Activated naive CD4-positive, alpha-beta T cell treated with anti-CD3 and anti-CD28 coated beads, Interleukin-2, amount 10 ng/mL, durations not matched to agents 7 days and 5 days (primary cell): ENCODE results near the gene ADK.

Experiments used
- CTCF ChIA-PET: fragments of 350-600 bp; sonication (Branson Sonifier 250); formaldehyde crosslinking; loops from one replicate; lab custom pipeline; 2021; ENCODE audit warnings: antibody characterized with exemption; lab: Charles Lee
- DNase-seq: peaks from one replicate; pipeline ENCODE4 v3.0.0-alpha.2; 2020
- H3K27ac Mint-ChIP-seq: one replicate; pipeline ENCODE4 v1.8.0; 2021; ENCODE audit warnings: mild to moderate bottlenecking, moderate library complexity, mixed read lengths
- H3K27me3 Mint-ChIP-seq: one replicate; pipeline ENCODE4 v1.8.0; 2021; ENCODE audit warnings: mild to moderate bottlenecking, mixed read lengths
- H3K36me3 Mint-ChIP-seq: one replicate; pipeline ENCODE4 v1.8.0; 2021; ENCODE audit warnings: mixed read lengths
- H3K4me1 Mint-ChIP-seq: one replicate; pipeline ENCODE4 v1.8.0; 2021; ENCODE audit warnings: mixed read lengths
- H3K4me3 Mint-ChIP-seq: one replicate; pipeline ENCODE4 v1.8.0; 2021; ENCODE audit warnings: mild to moderate bottlenecking, moderate library complexity, mixed read lengths
- H3K9me3 Mint-ChIP-seq: one replicate; pipeline ENCODE4 v1.8.0; 2021; ENCODE audit warnings: mixed read lengths

The ADK gene

GRCh38 chr10:74150990-74151878 is at the start of gene ADK:
Gene ADK, plus strand, starts transcription at chr10:74151221. Its CDS starts 58 bp downstream, at chr10:74151279.
- no peaks in the 10 kb centered on the region for H3K27me3 Mint-ChIP-seq
- H3K4me3 Mint-ChIP-seq = no peak within 1 kb of the TSS
- peaks cover 31% of the 10 kb centered on the region for H3K4me1 Mint-ChIP-seq
- CTCF ChIA-PET = interaction anchor here (1.0 to 2.2 kb wide), 4 partner anchors 25 to 93 kb away, joined by 3 to 11 read pairs (median 4); no protein-coding TSS in a partner anchor
- peaks cover 7% of the 10 kb centered on the region for H3K36me3 Mint-ChIP-seq
- DNase-seq = peak; percentile 100
- H3K27ac Mint-ChIP-seq = no peak within 1 kb of the TSS
- H3K9me3 Mint-ChIP-seq = no peaks in the 10 kb centered on the region

- no peak for DNase-seq
- peaks cover 6% of the 10 kb centered on the region for H3K4me1 Mint-ChIP-seq
- H3K27ac Mint-ChIP-seq = no peak overlapping the region
- no peaks in the 10 kb centered on the region for H3K27me3 Mint-ChIP-seq
- peaks cover 50% of the 10 kb centered on the region for H3K36me3 Mint-ChIP-seq
- no peaks in the 10 kb centered on the region for H3K9me3 Mint-ChIP-seq
- no peak overlapping the region for H3K4me3 Mint-ChIP-seq
- CTCF ChIA-PET = interaction anchor here (0.6 to 3.2 kb wide), 21 partner anchors 8 to 224 kb away, joined by 3 to 33 read pairs (median 4); no protein-coding TSS in a partner anchor
Observed at GRCh38 chr10:74103560-74104258, 47.3 kb upstream of the ADK start.

GRCh38 chr10:74104480-74104879 is 46.5 kb upstream of the ADK start:
- H3K36me3 Mint-ChIP-seq = peaks cover 50% of the 10 kb centered on the region
- no peaks in the 10 kb centered on the region for H3K4me1 Mint-ChIP-seq
- H3K9me3 Mint-ChIP-seq = no peaks in the 10 kb centered on the region
- no peak overlapping the region for H3K4me3 Mint-ChIP-seq
- no peaks in the 10 kb centered on the region for H3K27me3 Mint-ChIP-seq
- no peak for DNase-seq
- H3K27ac Mint-ChIP-seq = no peak overlapping the region
- CTCF ChIA-PET = interaction anchor here (1.3 to 3.2 kb wide), 6 partner anchors 9 to 218 kb away, joined by 3 to 33 read pairs (median 6); no protein-coding TSS in a partner anchor

GRCh38 chr10:74104996-74105395 is 46.0 kb upstream of the ADK start:
- Mint-ChIP-seq H3K4me1 (no peaks in the 10 kb centered on the region), H3K36me3 (peaks cover 52% of the 10 kb centered on the region), H3K4me3 (no peak overlapping the region), H3K9me3 (no peaks in the 10 kb centered on the region), H3K27me3 (no peaks in the 10 kb centered on the region), H3K27ac (no peak overlapping the region)
- CTCF ChIA-PET = interaction anchor here (1.1 to 3.2 kb wide), 5 partner anchors 11 to 219 kb away, joined by 3 to 33 read pairs (median 7); no protein-coding TSS in a partner anchor
- DNase-seq = no peak

GRCh38 chr10:74107391-74107790 is 43.6 kb upstream of the ADK start:
- Mint-ChIP-seq H3K27me3 (no peaks in the 10 kb centered on the region), H3K4me1 (no peaks in the 10 kb centered on the region), H3K9me3 (no peaks in the 10 kb centered on the region), H3K27ac (no peak overlapping the region), H3K36me3 (peaks cover 72% of the 10 kb centered on the region), H3K4me3 (no peak overlapping the region)
- CTCF ChIA-PET = interaction anchor here (0.6 to 1.8 kb wide), 6 partner anchors 9 to 221 kb away, joined by 3 to 5 read pairs (median 3); no protein-coding TSS in a partner anchor
- no peak for DNase-seq

DNA sequence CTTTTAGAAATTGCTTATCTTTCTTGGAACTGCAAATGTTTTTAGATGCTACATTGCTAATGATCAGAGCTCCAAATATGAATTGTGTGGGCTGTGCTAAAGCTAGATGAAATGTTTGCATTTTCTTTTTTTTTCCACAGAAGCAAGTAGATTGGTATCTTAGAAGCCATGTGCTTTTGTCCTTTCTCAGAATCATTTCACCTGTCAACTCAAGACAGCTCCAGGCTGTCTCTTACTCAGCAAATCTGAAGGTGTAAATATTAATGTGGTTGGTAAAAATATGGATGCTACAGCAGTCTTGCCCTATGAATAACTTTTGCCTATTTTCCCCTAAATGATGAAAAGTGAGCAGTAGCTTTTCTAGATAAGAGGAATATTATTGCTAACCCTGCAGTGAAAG is 41.6 kb upstream of the ADK start:
- CTCF ChIA-PET = interaction anchor here (1.0 to 1.6 kb wide), 3 partner anchors 13 to 110 kb away, joined by 3 to 8 read pairs (median 3); no protein-coding TSS in a partner anchor
- H3K36me3 Mint-ChIP-seq = peaks cover 76% of the 10 kb centered on the region
- no peak for DNase-seq
- no peaks in the 10 kb centered on the region for H3K27me3 Mint-ChIP-seq
- no peak overlapping the region for H3K4me3 Mint-ChIP-seq
- H3K27ac Mint-ChIP-seq = no peak overlapping the region
- H3K9me3 Mint-ChIP-seq = no peaks in the 10 kb centered on the region
- no peaks in the 10 kb centered on the region for H3K4me1 Mint-ChIP-seq

GRCh38 chr10:74110120-74110519 is 40.9 kb upstream of the ADK start:
- Mint-ChIP-seq H3K27me3 (no peaks in the 10 kb centered on the region), H3K4me1 (no peaks in the 10 kb centered on the region), H3K27ac (no peak overlapping the region), H3K36me3 (peaks cover 76% of the 10 kb centered on the region), H3K4me3 (no peak overlapping the region), H3K9me3 (no peaks in the 10 kb centered on the region)
- no peak for DNase-seq
- CTCF ChIA-PET = interaction anchor here (1.0 to 1.6 kb wide), 4 partner anchors 10 to 110 kb away, joined by 3 to 8 read pairs (median 3); no protein-coding TSS in a partner anchor

DNA sequence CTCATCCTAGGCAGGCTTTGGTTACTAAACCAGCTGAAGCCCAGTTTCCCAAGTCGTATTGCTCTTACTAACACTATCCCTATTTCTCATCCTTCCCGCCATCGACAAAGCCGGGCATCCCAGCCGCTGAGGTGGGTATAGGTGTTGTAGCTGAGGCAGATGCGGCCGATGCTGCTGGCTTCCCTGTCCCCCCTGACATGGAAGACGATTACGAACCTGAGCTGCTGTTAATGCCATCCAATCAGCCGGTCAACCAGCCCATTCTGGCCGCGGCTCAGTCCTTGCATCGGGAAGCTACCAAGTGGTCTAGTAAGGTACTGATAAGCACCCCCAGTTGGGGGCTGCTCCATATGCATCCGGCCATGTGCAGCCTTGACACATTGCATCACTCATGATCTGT is 39.2 kb upstream of the ADK start:
- Mint-ChIP-seq H3K4me1 (no peaks in the 10 kb centered on the region), H3K27ac (no peak overlapping the region), H3K4me3 (no peak overlapping the region), H3K27me3 (no peaks in the 10 kb centered on the region), H3K36me3 (peaks cover 79% of the 10 kb centered on the region), H3K9me3 (no peaks in the 10 kb centered on the region)
- CTCF ChIA-PET = interaction anchor here (1.2 kb wide), 1 partner anchor 8 kb away, joined by 3 read pairs; no protein-coding TSS in a partner anchor
- DNase-seq = no peak

DNA sequence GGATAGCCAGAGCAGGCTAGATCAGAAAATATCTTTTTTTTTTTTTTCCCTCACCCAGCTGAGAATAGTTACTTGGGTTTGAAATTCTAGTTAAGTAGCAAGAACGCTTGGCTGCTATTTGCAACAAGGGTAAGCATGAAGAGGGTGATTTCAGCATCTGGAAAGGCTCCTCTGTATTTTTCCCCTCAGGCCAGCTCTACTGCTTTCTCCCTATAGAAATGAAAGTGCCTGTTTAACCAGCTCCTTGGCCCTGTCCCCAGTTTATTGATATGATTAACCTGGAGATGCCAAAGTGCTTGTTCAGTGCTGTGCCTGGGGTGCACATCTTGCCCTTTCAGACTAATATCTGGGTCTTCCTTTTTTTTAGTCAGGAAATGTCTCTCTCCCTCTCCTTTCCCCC is 37.5 kb upstream of the ADK start:
- Mint-ChIP-seq H3K9me3 (no peaks in the 10 kb centered on the region), H3K36me3 (peaks cover 85% of the 10 kb centered on the region), H3K27me3 (no peaks in the 10 kb centered on the region), H3K4me1 (no peaks in the 10 kb centered on the region), H3K4me3 (no peak overlapping the region), H3K27ac (no peak overlapping the region)
- no peak for DNase-seq
- CTCF ChIA-PET = interaction anchor here (0.7 to 1.6 kb wide), 3 partner anchors 10 to 234 kb away, joined by 3 to 4 read pairs (median 3); no protein-coding TSS in a partner anchor

DNA sequence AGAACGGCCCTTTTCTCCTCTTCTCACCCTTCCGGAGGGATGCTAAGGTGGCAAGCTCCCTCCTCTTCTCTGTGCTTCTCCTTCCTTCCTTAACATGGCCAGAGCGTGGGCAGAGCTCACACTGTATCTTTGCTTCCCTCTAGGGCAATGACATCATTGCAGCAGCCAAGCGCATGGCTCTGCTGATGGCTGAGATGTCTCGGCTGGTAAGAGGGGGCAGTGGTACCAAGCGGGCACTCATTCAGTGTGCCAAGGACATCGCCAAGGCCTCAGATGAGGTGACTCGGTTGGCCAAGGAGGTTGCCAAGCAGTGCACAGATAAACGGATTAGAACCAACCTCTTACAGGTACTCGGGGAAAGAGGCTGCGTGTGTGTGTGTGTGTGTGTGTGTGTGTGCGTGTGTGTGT is 37.0 kb upstream of the ADK start:
- Mint-ChIP-seq H3K27ac (no peak overlapping the region), H3K4me1 (no peaks in the 10 kb centered on the region), H3K27me3 (no peaks in the 10 kb centered on the region), H3K9me3 (no peaks in the 10 kb centered on the region), H3K4me3 (no peak overlapping the region), H3K36me3 (peaks cover 86% of the 10 kb centered on the region)
- CTCF ChIA-PET = interaction anchor here (0.7 to 1.1 kb wide), 3 partner anchors 8 to 12 kb away, joined by 3 read pairs; no protein-coding TSS in a partner anchor
- no peak for DNase-seq

GRCh38 chr10:74117738-74118137 is 33.3 kb upstream of the ADK start:
- H3K27me3 Mint-ChIP-seq = no peaks in the 10 kb centered on the region
- DNase-seq = no peak
- peaks cover 77% of the 10 kb centered on the region for H3K36me3 Mint-ChIP-seq
- H3K4me1 Mint-ChIP-seq = no peaks in the 10 kb centered on the region
- no peak overlapping the region for H3K27ac Mint-ChIP-seq
- CTCF ChIA-PET = no interaction called here
- no peaks in the 10 kb centered on the region for H3K9me3 Mint-ChIP-seq
- no peak overlapping the region for H3K4me3 Mint-ChIP-seq

- CTCF ChIA-PET = no interaction called here
- DNase-seq = no peak
- H3K27ac Mint-ChIP-seq = no peak overlapping the region
- H3K4me1 Mint-ChIP-seq = no peaks in the 10 kb centered on the region
- peaks cover 75% of the 10 kb centered on the region for H3K36me3 Mint-ChIP-seq
- no peaks in the 10 kb centered on the region for H3K27me3 Mint-ChIP-seq
- no peaks in the 10 kb centered on the region for H3K9me3 Mint-ChIP-seq
- no peak overlapping the region for H3K4me3 Mint-ChIP-seq
Observed at GRCh38 chr10:74118804-74119203, 32.2 kb upstream of the ADK start.

DNA sequence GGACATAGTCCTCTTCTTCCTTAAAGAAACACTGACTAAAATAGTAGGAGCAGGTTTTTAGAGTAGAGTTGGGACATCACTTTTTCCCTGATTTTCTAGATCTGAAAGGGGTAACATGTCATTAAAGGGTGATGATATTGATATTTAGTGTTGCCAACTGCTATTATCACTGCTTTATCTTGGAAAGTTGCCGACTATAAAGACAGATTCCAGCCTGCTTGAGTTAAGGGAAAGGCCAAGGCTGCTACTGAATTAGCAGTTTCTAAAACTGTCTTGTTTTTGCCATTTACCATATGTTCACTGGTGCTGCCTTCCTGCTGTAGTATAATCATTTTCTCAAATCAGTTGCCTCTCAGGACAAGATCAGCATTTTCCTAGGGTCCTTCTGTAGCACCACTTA is 30.1 kb upstream of the ADK start:
- no peak for DNase-seq
- H3K4me1 Mint-ChIP-seq = no peaks in the 10 kb centered on the region
- peaks cover 73% of the 10 kb centered on the region for H3K36me3 Mint-ChIP-seq
- H3K4me3 Mint-ChIP-seq = no peak overlapping the region
- no peaks in the 10 kb centered on the region for H3K27me3 Mint-ChIP-seq
- CTCF ChIA-PET = interaction anchor here (1.3 kb wide), 1 partner anchor 13 kb away, joined by 4 read pairs; no protein-coding TSS in a partner anchor
- H3K9me3 Mint-ChIP-seq = no peaks in the 10 kb centered on the region
- no peak overlapping the region for H3K27ac Mint-ChIP-seq

DNA sequence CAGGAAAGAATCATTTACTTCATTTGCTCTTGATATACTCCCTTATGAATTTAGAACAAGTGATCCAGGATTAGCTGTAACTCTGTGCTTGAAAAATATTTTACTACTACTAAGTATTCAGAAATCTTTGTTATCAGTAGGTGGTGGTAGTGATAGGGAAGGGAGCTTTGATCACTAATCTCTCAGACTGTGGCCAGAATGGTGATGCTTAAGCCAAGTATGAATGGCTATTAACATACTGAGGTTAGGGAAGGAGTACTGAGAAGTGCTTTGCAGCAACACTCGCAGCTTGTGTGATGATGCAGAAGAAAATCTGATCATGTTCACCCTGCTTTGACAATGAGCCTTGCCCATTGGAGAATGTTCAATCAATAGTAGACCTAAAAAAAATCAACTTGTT is 29.7 kb upstream of the ADK start:
- peaks cover 73% of the 10 kb centered on the region for H3K36me3 Mint-ChIP-seq
- no peak for DNase-seq
- H3K27me3 Mint-ChIP-seq = no peaks in the 10 kb centered on the region
- no peak overlapping the region for H3K27ac Mint-ChIP-seq
- no peak overlapping the region for H3K4me3 Mint-ChIP-seq
- no peaks in the 10 kb centered on the region for H3K4me1 Mint-ChIP-seq
- H3K9me3 Mint-ChIP-seq = no peaks in the 10 kb centered on the region
- CTCF ChIA-PET = interaction anchor here (1.3 kb wide), 1 partner anchor 13 kb away, joined by 4 read pairs; no protein-coding TSS in a partner anchor
